Anterior cingulate cortex (tissue), 58 donors: ENCODE results near the gene RHPN2.

Experiments
- DNase-seq, 58 donors: peaks; one replicate each; lab custom pipeline; 2025; lab: John Stamatoyannopoulos, UW

Gene RHPN2

GRCh38 chr19:33064792-33065550 lies at the start of gene RHPN2:
Gene RHPN2 (minus strand): TSS chr19:33064888. CDS start chr19:33064852, 36 bp downstream.
- DNase-seq: peak in 23 of 58 donors; percentile 5 to 52 (median 21)

GRCh38 chr19:33114312-33114711 lies 49.6 kb upstream of the RHPN2 start:
- no peak for DNase-seq

GRCh38 chr19:33111587-33111986 lies 46.9 kb upstream of the RHPN2 start:
- DNase-seq: no peak

- DNase-seq: no peak
Observed at GRCh38 chr19:33110137-33110910, 45.6 kb upstream of the RHPN2 start.

- no peak for DNase-seq
Observed at GRCh38 chr19:33108161-33108560, 43.5 kb upstream of the RHPN2 start.

GRCh38 chr19:33102893-33103292 lies 38.2 kb upstream of the RHPN2 start:
- no peak for DNase-seq

GRCh38 chr19:33100894-33101644 lies 36.4 kb upstream of the RHPN2 start:
- no peak for DNase-seq

GRCh38 chr19:33098055-33098534 lies 33.4 kb upstream of the RHPN2 start:
- peak in 1 of 58 donors; percentile 1 for DNase-seq

- DNase-seq: no peak
Observed at GRCh38 chr19:33096005-33096404, 31.3 kb upstream of the RHPN2 start.

- no peak for DNase-seq
Observed at GRCh38 chr19:33094436-33095067, 29.9 kb upstream of the RHPN2 start.

- DNase-seq: no peak
Observed at GRCh38 chr19:33093420-33094210, 28.9 kb upstream of the RHPN2 start.

- DNase-seq: no peak
Observed at GRCh38 chr19:33090179-33090578, 25.5 kb upstream of the RHPN2 start.

GRCh38 chr19:33089010-33089409 lies 24.3 kb upstream of the RHPN2 start:
- no peak for DNase-seq

- DNase-seq: no peak
Observed at GRCh38 chr19:33086955-33087354, 22.3 kb upstream of the RHPN2 start.

- DNase-seq: no peak
Observed at GRCh38 chr19:33085570-33086128, 21.0 kb upstream of the RHPN2 start.

GRCh38 chr19:33080761-33081681 lies 16.3 kb upstream of the RHPN2 start, which contains the start of gene GPATCH1:
Gene GPATCH1 (plus strand): TSS chr19:33081181. CDS start chr19:33081194, 13 bp downstream.
- DNase-seq: peak; percentile 29 to 92 (median 85)

- DNase-seq: no peak
Observed at GRCh38 chr19:33075519-33075918, 10.8 kb upstream of the RHPN2 start.

GRCh38 chr19:33071887-33072286 lies 7.2 kb upstream of the RHPN2 start:
- DNase-seq: no peak
